HG03097 (cell line): ENCODE results near the gene DAGLA.
"Not testable (repeated sequence)": the region's sequence is repeated elsewhere in the genome, so short reads cannot be mapped to it uniquely, and the experiment has no call there.

Source experiments
- ATAC-seq: cut with Tn5 transposase; IDR thresholded peaks from one replicate; pipeline ENCODE4 v1.9.1; 2021; ENCODE audit not compliant: unreplicated experiment, low FRiP score

The DAGLA gene

DNA sequence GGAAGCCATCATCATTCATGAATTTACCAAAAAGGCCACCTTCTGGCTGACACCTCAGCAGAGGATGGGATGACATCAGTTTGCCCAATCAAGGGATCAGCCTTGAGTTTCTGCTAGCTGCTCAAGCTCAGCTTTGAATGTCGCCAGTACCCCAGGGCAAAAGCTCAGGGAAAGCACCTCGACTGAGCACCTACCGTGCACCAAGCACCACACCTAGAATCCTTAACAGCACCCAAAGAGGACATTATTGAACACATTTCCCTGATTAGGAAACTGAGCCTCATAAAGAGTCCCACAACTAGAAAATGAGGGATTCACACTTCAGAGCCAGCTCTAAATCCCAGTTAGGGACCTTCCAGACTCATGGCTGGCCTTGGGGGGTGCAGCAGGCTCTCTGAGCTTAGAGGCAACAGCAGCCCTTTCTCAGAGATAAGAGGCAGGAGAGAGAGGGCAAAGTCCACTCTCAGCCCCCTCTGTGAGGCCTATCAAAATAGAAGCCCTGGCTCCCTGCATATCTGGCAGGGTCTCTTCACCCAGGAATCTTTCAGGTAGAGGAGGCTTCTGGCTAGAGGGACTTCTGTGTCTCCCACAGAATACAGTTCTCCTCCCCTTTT is 13.4 kb upstream of the DAGLA start:
- ATAC-seq = no peak

DNA sequence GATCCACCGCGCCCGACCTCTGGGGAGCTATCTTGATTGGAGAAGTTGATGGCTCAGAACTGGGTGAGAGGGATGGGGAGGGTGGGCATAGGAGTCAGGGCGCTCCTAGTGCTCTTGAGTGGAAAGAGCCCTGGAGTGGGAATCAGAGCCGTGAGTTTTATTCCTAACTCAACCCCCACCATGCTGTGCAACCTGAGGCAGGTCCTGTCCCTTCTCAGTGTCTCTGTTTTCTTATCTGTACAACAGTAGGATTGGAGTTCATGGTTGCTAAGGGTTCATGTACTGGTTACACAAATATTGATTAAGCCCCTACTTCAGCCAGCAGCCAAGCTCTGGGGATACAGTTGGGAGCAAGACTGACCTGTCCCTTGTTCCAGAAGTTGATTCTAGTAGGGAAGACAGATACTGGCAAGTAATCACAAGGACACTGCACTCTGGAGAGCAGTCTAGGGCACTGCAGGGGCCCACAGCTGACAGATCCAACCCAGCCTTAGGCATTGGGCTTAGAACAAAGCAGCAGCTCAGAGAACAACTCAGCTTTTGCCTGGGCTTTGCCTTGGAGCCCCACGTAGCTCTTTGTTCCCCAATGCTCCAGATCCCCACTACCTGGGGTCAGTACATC is 12.4 kb upstream of the DAGLA start:
- ATAC-seq = no peak

DNA sequence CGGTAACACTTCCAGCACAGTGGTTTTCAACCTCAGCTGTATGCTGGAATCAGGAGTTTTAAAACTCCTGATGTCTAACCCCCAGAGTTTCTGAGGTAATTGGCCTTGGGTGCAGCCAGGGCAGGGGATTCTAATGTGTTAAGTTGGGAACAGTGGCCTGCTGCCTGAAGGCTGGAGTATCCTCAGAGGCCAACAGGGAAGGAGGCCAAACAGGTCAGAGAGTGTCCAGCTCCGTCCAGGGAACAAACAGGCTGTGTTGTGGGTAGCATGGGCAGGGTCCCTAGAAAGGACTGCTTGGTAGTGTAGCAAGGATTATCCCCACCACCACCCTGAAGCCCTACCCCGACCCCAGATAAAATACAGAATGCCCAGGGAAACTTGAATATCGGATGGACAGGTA is 10.8 kb upstream of the DAGLA start:
- no peak for ATAC-seq

DNA sequence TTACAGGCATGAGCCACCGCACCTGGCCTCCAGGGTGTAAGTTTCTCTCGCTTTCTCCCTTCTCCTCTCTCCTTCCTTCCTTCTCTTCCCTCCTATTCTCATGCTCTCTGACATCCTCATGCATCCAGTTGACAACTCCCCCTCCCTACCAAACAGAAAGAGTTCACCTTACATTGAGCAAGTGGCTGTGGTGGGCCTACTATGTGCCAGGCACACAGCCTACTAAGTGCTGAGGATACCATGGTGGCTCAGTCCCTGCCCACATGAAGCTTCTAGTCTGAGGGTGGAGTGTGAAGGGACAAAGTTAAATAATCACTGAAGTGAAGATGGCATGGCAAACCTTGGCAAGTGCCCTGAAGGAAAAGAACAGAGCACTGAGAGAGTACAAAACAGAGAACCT is 9.6 kb upstream of the DAGLA start:
- no peak for ATAC-seq

DNA sequence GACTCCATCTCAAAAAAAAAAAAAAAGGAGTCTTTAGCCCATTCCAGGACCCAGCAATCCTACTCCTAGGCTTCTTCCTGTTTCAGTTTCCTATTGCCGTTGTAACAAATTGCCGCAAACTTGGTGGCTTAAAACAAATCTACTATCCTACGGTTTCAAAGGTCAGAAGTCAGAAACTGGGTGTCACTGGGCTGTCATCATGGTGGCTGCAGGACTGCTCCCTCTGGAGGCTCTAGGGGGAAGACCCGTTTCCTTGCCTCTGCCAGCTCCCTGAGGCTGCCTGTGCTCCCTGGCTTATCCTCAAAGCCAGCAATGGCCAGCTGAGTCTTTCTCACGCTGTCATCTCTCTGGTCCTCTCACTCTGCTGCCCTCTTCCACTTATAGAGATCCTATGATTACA is 8.7 kb upstream of the DAGLA start:
- no peak for ATAC-seq

DNA sequence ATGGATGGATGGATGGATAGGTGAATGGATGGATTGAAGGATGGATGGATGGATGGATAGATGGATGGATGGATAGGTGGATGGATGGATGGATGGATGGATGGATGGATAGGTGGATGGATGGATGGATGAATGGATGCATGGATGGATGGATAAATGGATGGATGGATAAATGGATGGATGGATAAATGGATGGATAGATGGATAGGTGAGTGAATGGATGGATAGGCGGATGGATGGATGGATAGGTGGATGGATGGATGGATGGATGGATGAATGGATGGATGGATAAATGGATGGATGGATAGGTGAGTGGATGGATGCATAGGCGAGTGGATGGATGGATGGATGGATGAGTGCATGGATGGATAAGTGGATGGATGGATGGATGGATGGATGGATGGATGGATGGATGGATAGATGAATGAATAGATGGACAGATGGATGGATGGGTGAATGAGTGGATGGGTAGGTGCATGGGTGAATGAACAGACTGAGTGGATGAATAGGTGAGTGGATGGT is 6.2 kb upstream of the DAGLA start:
- ATAC-seq = not testable (repeated sequence)

DNA sequence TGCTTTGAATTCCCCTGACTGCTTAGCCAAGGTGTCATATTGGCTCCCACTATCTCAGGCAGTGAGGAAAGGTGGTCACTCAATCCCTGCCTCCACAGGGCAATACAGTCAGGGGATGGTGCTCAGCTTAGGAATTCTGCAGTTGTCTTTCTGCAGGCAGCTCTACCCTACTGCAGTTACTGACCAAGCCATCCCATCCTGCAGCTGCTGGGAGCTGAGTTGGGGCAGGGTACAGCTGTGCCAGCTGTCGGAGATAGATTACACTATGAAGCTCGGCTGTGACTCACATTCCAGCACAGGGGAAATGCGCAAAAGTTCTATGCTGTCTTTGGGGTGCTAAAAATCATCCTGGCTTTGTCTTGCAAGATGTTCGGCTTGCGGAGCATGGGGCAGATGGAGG is 4.4 kb upstream of the DAGLA start:
- ATAC-seq = no peak

DNA sequence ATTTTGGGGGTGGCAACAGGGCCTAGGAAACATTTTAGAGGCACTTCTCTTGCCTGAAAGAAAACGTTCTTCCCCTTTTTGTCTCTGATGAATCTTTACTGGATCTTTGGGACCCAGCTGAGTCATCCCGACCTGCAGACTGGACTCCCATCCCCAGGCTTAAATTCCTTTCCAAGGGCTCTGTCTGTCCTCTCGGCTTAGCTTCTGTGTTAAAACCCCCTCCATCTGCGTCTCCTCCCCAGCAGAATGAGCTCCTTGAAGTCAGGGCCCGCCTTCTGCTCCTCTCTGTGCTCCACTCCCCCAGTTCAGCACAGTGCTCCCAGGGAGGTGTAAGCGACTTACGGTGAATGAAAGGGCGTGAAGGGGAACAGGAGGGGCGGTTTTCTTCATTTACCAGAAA is 895 bp upstream of the DAGLA start:
- no peak for ATAC-seq

DNA sequence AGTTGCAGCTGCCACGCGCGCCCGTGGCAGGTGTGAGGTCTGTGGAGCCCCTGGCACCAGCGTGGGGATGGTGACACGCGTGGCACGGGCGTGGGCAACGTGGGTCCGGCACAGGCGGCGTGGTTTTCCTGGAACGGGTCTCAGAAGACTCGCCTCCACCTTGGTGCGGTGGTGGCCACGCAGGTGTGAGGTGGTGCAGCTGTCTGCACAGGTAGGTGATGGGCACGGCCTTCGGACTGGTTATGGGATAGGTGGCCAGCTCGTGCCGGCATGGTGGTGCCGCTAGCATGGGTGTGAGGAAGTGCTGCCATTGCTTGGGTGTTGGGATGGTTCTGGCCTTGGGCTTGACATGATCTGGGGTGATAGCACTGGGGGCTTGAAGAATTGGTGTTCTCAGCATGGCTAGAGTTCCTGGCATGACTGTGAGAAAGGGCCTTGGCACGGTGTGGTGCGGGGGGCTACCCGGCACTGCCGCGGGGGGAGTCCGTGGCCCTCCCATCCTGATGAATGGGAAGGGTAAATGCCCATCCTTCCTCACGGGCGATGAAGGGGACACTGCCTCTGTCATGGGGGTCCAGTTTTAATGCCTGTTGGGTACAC is 531 bp downstream of the DAGLA start:
- no peak for ATAC-seq

DNA sequence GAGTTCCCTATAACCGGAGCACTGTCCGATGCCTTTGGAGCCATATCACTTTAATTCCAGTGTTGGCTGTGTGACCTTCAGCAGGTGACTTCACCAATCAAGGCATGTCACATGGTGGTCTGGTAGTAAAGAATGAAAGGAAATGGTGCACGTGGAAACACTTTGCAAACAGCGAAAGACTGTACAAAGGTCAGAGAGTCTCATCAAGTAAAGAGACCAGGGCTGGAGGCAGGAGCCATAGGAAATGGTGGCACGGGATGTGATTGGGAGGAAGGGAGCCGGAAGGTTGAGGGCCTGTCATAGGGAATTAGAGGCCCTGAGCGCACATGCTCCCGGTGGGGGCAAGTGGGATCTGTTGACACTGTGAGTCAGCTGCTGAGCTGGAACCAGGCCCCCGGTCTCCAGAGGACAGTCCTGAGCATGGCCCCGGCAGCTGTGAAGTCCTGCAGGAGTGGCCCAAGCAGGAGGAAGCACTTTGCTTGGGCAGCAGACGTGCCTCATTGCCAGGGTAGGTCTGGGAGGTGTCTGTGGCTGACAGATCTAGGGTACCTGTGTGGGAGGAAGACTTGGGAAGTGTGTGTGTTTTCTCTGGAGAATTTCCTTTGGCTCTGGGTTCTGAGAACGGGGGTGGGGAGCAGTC is 2.0 kb downstream of the DAGLA start:
- ATAC-seq = no peak

DNA sequence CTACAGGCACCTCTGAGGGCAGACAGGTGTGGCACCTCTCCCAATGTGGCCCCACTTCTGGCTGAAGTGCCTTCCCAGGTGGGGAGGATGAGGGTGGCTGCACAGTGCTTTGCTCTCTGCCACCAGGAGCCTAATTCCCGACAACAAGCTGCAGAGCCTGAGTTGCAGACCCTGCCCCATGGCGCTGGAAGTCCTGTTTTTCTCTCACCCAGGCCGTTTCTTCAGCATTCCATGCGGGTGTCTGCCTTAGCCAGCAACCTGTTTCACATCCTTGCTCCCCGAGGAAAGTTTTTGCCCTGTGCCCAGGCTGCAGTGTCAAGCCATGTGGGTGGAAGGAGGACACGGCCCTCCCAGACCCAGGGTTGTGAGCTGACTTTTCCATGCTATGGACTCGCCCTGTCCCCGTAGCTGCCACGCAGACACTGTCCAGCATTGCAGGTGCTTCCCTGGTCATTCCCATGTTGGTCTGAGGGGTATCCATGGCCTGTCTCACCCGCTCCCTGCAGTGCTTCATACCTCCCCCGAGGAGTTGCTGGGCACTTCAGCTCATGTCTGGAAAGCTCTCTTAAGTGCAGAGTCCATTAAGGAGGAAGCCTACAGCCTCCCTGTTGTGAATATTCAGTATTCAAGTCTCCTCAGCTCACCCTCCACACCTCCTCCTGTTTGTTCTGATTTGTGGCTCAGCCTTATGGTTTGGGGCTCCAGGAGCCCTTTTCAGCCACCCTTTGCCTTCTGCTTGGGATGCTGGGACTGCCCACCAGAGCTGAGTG is 2.9 kb downstream of the DAGLA start:
- ATAC-seq = no peak

DNA sequence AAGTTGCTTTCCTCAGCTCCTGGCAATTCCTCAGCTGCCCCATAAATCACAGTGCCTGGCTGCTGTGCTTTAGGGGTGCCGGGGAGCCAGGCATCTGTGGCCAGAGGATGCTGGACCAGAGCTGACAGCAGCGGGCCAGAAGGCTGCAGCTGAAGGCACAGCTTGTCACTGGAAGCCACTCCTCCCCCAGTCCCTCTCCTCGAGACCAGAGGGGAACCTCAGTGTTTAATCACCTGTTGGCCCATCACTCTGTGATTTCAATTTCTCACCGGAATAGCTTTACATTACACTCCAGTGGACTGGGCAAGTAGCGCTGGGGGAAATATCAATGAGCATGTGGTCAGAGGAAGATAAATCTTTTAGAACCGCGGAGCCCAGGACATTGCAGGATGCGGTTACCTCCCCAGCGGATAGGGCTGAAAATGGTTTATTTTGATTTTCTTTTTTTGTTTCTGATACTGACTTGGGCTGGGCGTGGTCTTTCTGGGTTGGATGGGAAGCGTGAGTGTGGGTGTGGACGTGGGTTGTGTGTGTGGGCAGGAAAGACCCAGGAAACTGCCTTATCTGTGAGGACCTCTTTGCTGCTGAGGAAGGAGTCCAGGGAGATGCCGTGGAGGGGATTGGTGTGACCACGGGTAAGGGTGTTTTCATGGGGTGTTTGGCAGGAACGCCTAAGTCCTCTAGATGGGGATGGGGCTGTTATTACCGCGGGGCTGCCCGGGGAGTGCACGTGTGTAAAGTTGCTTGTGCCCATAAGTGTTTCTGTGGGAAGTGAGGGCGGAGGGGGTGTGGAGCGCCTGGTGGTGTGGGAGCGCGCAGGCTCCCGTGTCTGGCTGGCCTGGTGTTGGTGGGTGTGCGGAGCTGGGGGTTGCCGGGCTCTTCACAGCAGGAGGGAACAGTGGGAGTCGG is 4.0 kb downstream of the DAGLA start:
- no peak for ATAC-seq

DNA sequence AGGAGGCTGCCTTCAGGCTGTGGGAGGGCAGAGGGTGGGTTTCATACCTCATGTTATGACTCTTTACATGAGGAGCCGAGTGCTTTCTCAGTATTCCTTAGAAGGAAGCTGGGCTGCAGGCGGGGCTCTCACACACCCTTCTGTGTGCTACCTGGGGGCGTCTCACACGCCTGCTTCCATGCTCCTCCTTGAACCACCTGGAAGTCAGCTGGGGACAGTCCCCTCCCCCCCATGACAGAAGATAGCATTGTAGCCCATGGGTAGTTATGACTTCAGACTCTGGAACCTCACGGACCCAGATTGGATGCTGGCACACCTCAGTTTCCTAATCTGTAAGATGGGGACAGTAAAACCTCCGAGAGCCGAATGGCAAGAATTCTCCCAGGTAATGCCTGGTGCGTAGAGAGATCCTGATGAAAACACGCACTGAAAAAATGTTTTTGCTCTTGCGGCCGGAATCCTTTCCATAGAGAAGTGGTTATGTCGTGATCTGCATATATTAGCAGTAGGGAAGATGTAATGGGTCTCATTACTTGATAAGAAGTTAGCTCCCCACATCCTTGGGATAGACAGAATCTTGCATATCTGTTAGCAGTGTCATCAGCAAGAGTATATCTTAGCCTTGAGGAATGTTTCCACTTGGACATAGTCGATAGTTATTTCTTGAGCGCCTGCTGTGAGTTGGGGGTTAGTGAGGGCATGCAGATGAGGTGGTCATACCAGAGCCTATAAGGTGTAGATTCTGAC is 4.9 kb downstream of the DAGLA start:
- no peak for ATAC-seq

DNA sequence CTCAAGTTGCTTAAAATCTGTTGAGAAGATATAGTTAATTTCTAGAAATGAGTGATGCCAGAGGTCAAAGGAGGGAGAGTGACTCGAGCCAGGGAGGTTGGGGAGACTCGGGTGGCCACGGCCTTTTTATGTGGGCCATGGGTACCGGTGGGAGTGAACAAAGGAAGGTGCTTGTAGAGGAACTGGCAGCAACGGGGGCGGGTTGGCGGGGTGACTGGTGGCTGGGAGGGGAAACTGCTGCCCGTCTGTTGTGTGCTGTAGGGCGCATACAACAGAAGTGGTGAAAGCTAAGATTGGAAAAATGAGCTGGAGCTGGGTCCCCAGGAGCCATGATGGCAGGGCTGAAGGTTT is 5.4 kb downstream of the DAGLA start:
- ATAC-seq = no peak

DNA sequence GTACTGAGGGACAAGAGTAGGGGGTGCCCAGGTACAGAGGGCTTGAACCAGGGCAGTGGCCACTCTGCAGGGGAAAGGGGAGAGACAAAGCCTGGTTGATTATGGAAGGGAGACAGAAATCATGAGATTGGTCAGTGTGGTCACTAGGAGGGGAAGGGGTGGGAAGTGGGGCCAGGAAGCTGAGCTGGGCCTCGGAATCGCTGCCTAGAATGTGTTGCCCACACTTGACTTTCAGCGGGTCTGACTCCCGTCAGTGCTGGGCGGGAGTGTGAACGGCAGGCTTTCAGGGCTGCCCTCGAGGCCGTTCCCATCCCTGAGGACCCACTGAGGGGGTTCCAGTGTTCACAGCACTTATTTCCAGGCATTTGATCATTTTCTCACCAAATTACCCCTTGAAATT is 5.9 kb downstream of the DAGLA start:
- no peak for ATAC-seq

DNA sequence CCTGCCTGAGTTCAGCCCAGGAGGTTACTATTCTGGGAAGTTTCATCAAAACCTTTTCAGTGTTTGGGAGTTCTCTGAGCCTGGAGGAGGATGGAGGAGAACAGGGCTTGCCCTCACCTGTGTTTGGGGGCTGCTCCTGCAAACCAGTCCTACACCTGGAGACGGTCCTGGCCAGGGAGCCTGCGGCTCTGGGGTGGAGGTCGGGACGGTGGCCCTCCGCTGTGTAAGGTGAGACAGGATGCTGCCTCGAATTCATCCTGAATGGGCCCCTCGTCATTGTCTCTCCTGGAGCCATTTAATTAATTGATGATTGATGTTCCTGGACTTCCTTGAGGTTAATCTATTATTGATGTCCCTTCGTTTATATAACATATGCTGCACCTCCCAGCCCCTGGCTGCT is 6.3 kb downstream of the DAGLA start:
- no peak for ATAC-seq

DNA sequence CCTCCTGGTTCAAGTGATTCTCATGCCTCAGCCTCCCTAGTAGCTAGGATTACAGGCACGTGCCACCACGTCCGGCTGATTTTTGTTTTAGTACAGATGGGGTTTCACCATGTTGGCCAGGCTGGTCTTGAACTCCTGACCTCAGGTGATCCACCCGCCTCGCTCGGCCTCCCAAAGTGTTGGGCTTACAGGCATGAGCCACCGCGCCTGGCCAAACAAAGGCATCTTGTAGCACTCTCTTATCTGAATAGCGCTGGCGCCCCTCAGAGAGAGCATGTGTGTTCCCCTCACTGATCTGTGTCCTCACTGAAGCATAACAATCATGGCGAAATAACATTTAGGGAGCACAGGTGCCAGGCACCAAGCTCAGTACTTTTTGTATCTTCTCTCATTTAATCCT is 7.2 kb downstream of the DAGLA start:
- no peak for ATAC-seq

DNA sequence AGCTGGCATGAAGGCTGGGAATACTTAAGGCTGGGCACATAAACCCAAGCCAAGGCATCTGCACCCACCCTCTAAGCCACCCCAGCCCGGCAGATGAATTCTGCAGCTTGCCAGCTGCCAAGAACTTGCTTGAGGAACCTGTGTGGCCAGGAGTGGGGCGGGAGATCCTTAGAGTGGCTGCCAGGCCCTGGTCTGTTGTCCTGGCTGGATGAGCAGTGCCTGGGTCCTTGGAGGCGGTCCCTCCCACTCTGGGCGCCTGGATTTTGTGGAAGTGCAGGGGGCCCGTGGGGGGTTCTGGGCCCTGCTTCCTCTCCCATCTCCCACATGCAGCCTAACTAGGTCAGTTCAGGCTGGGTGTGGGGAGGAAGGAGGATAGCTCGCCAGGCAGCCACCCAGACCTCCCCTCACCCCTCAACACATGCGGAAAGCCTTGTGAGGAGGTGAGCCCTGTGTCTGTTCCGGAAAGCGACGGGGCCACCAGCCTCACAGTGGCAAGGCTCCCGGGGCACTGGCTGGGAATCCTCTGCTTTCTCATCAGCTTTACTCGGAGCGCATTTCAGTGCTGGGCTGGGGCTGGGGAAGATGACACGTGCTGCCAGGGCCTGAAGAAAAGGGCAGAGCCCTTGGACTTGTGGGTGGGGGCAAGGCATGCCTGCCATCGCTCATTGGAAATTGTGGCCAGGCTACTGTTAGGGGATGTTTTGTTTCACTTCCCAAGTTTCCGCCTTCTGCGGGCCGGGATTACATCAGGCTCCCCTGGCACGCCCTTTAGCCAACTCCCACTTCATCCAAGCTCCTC is 8.4 kb downstream of the DAGLA start:
- ATAC-seq = no peak

DNA sequence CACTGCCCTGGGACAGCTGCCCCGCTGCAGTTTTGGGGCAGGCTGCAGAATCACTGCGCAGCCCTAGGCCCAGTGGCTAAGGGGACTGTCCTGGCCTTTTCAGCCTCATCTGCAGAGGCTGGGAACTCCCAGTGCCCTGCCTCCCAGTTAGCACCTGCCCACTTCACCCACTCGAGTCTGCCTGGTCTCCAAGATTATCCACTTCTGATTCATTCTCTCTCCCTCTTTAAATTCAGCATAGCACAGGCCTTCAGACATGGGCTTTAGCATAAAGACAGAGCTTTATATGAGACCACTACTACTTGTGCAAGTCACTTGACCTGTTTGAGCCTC is 8.9 kb downstream of the DAGLA start:
- ATAC-seq = no peak
